ENCODE measurements around the gene TGM6. TPM values are rescaled to one million over a fixed set of nuclear protein-coding genes. Genes with fewer than 3 reads are reported as not detected.
"Not testable (repeated sequence)": the region's sequence is repeated elsewhere in the genome, so short reads cannot be mapped to it uniquely, and the experiment has no call there.

Gene TGM6
- total and polyA plus RNA-seq, 4 donors, result not detected

- H3K9me3 ChIP-seq (ENCODE audit: control insufficient read depth in 4 of 4, insufficient read depth in 3 of 4, low read length in 3 of 4), result peaks cover 0 to 19% (median 0%) of the 10 kb centered on the region in 4 donors
- ATAC-seq (ENCODE audit: insufficient read depth, low FRiP score) (no peak), DNase-seq (peak in 2 of 3 donors; percentile 26 to 42)
- WGBS, 2 donors, result 59 to 66% methylated on average over 7 of the region's 7 CpGs
- peaks cover 0 to 1% (median 0%) of the 10 kb centered on the region in 5 donors for H3K4me1 ChIP-seq (ENCODE audit: control insufficient read depth in 5 of 5, insufficient read depth in 5 of 5, low read length in 5 of 5)
- H3K27me3 ChIP-seq (ENCODE audit: control insufficient read depth in 3 of 3, insufficient read depth in 3 of 3, low read length in 2 of 3), result no peaks in the 10 kb centered on the region
- no peaks in the 10 kb centered on the region for H3K36me3 ChIP-seq (ENCODE audit: control insufficient read depth in 4 of 4, insufficient read depth in 4 of 4, low read length in 4 of 4)
- H3K9ac ChIP-seq (ENCODE audit: insufficient read depth in 1 of 2, low read length in 2 of 2), result no peak overlapping the region
- no peak for TF ChIP-seq CTCF (IDR thresholded peaks at IDR 0.05; ENCODE audit: control extremely low read depth, extremely low read depth)
- no peak overlapping the region for H3K4me3 ChIP-seq
- H3K27ac ChIP-seq (ENCODE audit: low read depth in 1 of 2, low read length in 1 of 2), result no peak overlapping the region
Measured at GRCh38 chr20:2402271-2402980, 21.7 kb downstream of the TGM6 start.

GRCh38 chr20:2403291-2404052 lies 22.8 kb downstream of the TGM6 start:
- no peak overlapping the region for H3K27ac ChIP-seq (ENCODE audit: low read depth in 1 of 2, low read length in 1 of 2)
- DNase-seq, result no peak
- ATAC-seq (ENCODE audit: insufficient read depth, low FRiP score), result no peak
- WGBS, 2 donors, result 91 to 95% methylated on average over 24 of the region's 24 CpGs
- H3K4me1 ChIP-seq (ENCODE audit: control insufficient read depth in 5 of 5, insufficient read depth in 5 of 5, low read length in 5 of 5), result peaks cover 0 to 1% (median 0%) of the 10 kb centered on the region in 5 donors
- H3K9me3 ChIP-seq (ENCODE audit: control insufficient read depth in 4 of 4, insufficient read depth in 3 of 4, low read length in 3 of 4), result peaks cover 0 to 13% (median 0%) of the 10 kb centered on the region in 4 donors
- TF ChIP-seq CTCF (IDR thresholded peaks at IDR 0.05; ENCODE audit: control extremely low read depth, extremely low read depth), result no peak
- no peak overlapping the region for H3K9ac ChIP-seq (ENCODE audit: insufficient read depth in 1 of 2, low read length in 2 of 2)
- no peaks in the 10 kb centered on the region for H3K27me3 ChIP-seq (ENCODE audit: control insufficient read depth in 3 of 3, insufficient read depth in 3 of 3, low read length in 2 of 3)
- H3K4me3 ChIP-seq, result no peak overlapping the region
- H3K36me3 ChIP-seq (ENCODE audit: control insufficient read depth in 4 of 4, insufficient read depth in 4 of 4, low read length in 4 of 4), result no peaks in the 10 kb centered on the region

GRCh38 chr20:2405693-2406065 lies 25.0 kb downstream of the TGM6 start:
- H3K27ac ChIP-seq (ENCODE audit: low read depth in 1 of 2, low read length in 1 of 2), result no peak overlapping the region
- 58 to 100% methylated on average over 1 of the region's 1 CpG for WGBS, 2 donors
- no peak overlapping the region for H3K4me3 ChIP-seq
- H3K4me1 ChIP-seq (ENCODE audit: control insufficient read depth in 5 of 5, insufficient read depth in 5 of 5, low read length in 5 of 5), result peaks cover 0 to 1% (median 0%) of the 10 kb centered on the region in 5 donors
- ATAC-seq (ENCODE audit: insufficient read depth, low FRiP score) (no peak), DNase-seq (no peak)
- no peaks in the 10 kb centered on the region for H3K27me3 ChIP-seq (ENCODE audit: control insufficient read depth in 3 of 3, insufficient read depth in 3 of 3, low read length in 2 of 3)
- no peak for TF ChIP-seq CTCF (IDR thresholded peaks at IDR 0.05; ENCODE audit: control extremely low read depth, extremely low read depth)
- H3K36me3 ChIP-seq (ENCODE audit: control insufficient read depth in 4 of 4, insufficient read depth in 4 of 4, low read length in 4 of 4), result no peaks in the 10 kb centered on the region
- no peak overlapping the region for H3K9ac ChIP-seq (ENCODE audit: insufficient read depth in 1 of 2, low read length in 2 of 2)
- peaks cover 0 to 16% (median 0%) of the 10 kb centered on the region in 4 donors for H3K9me3 ChIP-seq (ENCODE audit: control insufficient read depth in 4 of 4, insufficient read depth in 3 of 4, low read length in 3 of 4)

- not testable (repeated sequence) for H3K4me1 ChIP-seq (ENCODE audit: control insufficient read depth in 5 of 5, insufficient read depth in 5 of 5, low read length in 5 of 5); H3K27me3 ChIP-seq (ENCODE audit: control insufficient read depth in 3 of 3, insufficient read depth in 3 of 3, low read length in 2 of 3); ATAC-seq (ENCODE audit: insufficient read depth, low FRiP score); H3K36me3 ChIP-seq (ENCODE audit: control insufficient read depth in 4 of 4, insufficient read depth in 4 of 4, low read length in 4 of 4); H3K4me3 ChIP-seq; DNase-seq; H3K9ac ChIP-seq (ENCODE audit: insufficient read depth in 1 of 2, low read length in 2 of 2); H3K27ac ChIP-seq (ENCODE audit: low read depth in 1 of 2, low read length in 1 of 2)
- WGBS, 2 donors, result 86 to 90% methylated on average over 7 of the region's 7 CpGs
- peaks cover 0 to 16% (median 0%) of the 10 kb centered on the region in 4 donors for H3K9me3 ChIP-seq (ENCODE audit: control insufficient read depth in 4 of 4, insufficient read depth in 3 of 4, low read length in 3 of 4)
Measured at GRCh38 chr20:2407355-2407754, 26.7 kb downstream of the TGM6 start.
